HepG2 (cell line): ENCODE results near the gene SPRN. TPM values are rescaled to one million over a fixed set of nuclear protein-coding genes. Genes with fewer than 3 reads are reported as not detected.
A peak's percentile ranks its signal among the peaks of the same experiment; 100 is the strongest.

Experiments
- IRF9 ChIP-seq: sonication (generic); formaldehyde crosslinking; IDR thresholded peaks from 2 replicates; pipeline ENCODE4 v1.8.0; 2022; ENCODE audit warnings: missing genetic modification reagents, mild to moderate bottlenecking, borderline replicate concordance
- KDM3A ChIP-seq: IDR thresholded peaks from 2 replicates; pipeline ENCODE4 v1.6.1; 2018; ENCODE audit warnings: low read depth, missing compliant biosample characterization
- LBX2 ChIP-seq: sonication (generic); formaldehyde crosslinking; IDR thresholded peaks from 2 replicates; pipeline ENCODE4 v1.5.0; 2020; ENCODE audit warnings: missing genetic modification reagents, mild to moderate bottlenecking, borderline replicate concordance
- MIXL1 ChIP-seq: IDR thresholded peaks from 2 replicates; pipeline ENCODE4 v1.6.1; 2016
- NFKB2 ChIP-seq: sonication (generic); formaldehyde crosslinking; IDR thresholded peaks from 2 replicates; pipeline ENCODE4 v1.4.0; 2020; ENCODE audit warnings: missing genetic modification reagents, borderline replicate concordance
- PAX8 ChIP-seq: sonication (generic); formaldehyde crosslinking; IDR thresholded peaks from 2 replicates; pipeline ENCODE4 v1.8.0; 2022; ENCODE audit warnings: mild to moderate bottlenecking, missing genetic modification reagents, borderline replicate concordance
- RARG ChIP-seq: sonication (generic); formaldehyde crosslinking; IDR thresholded peaks from 2 replicates; pipeline ENCODE4 v1.4.0; 2020; ENCODE audit warnings: low read depth, mild to moderate bottlenecking, missing genetic modification reagents
- TAF15 ChIP-seq: fragments of 200-400 bp; formaldehyde crosslinking; IDR thresholded peaks from one replicate; pipeline ENCODE4 v1.6.1; 2018; ENCODE audit warnings: mild to moderate bottlenecking, low read depth, low read length; ENCODE audit not compliant: poor library complexity, severe bottlenecking
- ZBTB40 ChIP-seq, 2 experiments: fragments of 450-650 bp in 1 of 2; sonication (generic) in 1 of 2; formaldehyde crosslinking in 1 of 2; IDR thresholded peaks; 2 replicates each; pipeline versions ENCODE4 v1.6.1 to v1.8.0; 2016 to 2022; ENCODE audit warnings: antibody characterized with exemption in 1 of 2, mild to moderate bottlenecking in 1 of 2, missing genetic modification reagents in 1 of 2
- ZC3H13 ChIP-seq: sonication (generic); formaldehyde crosslinking; IDR thresholded peaks from 2 replicates; pipeline ENCODE4 v1.8.1; 2023; ENCODE audit warnings: mild to moderate bottlenecking, missing genetic modification reagents, moderate library complexity
- ZNF513 ChIP-seq: sonication (generic); formaldehyde crosslinking; conservative IDR thresholded peaks from 2 replicates; pipeline ENCODE4 v1.5.0; 2020; ENCODE audit warnings: missing genetic modification reagents
- ZNF556 ChIP-seq: sonication (generic); formaldehyde crosslinking; IDR thresholded peaks from 2 replicates; pipeline ENCODE4 v1.4.0; 2020; ENCODE audit warnings: mild to moderate bottlenecking, missing genetic modification reagents, borderline replicate concordance
- polyA plus RNA-seq, 8 experiments: library from polyadenylated mRNA; depleted of rRNA in 3 of 8; stranded (reverse) in 7 of 8; unstranded in 1 of 8; fragments of >200 nt; fragmentation: Illumina TruSeq in 4 of 8; extraction: Trizol in 4 of 8; gene quantifications; 2 replicates each; pipeline versions ENCODE4 v1.2.1 to v1.2.3, GENCODE V29; 2011 to 2016; ENCODE audit warnings: low read depth in 4 of 8, missing spikeins in 1 of 8, mixed read lengths in 1 of 8; ENCODE audit not compliant: insufficient read depth in 1 of 8
- total RNA-seq, 5 experiments: library from RNA; depleted of rRNA; stranded (reverse); fragments of >200 nt; fragmentation: Illumina TruSeq; extraction: Trizol; gene quantifications; 2 replicates each; pipeline ENCODE4 v1.2.3, GENCODE V29; 2016; ENCODE audit warnings: low read depth in 1 of 5
- TF ChIP-seq, protein P1 (sequence below): IDR thresholded peaks from 2 replicates; pipeline ENCODE4 v1.6.1; 2016

Gene SPRN
- total and polyA plus RNA-seq, 2 of the 13 experiments (the other 11 are each of a cell fraction or from before 2014, with no cell fraction given), result not detected

DNA sequence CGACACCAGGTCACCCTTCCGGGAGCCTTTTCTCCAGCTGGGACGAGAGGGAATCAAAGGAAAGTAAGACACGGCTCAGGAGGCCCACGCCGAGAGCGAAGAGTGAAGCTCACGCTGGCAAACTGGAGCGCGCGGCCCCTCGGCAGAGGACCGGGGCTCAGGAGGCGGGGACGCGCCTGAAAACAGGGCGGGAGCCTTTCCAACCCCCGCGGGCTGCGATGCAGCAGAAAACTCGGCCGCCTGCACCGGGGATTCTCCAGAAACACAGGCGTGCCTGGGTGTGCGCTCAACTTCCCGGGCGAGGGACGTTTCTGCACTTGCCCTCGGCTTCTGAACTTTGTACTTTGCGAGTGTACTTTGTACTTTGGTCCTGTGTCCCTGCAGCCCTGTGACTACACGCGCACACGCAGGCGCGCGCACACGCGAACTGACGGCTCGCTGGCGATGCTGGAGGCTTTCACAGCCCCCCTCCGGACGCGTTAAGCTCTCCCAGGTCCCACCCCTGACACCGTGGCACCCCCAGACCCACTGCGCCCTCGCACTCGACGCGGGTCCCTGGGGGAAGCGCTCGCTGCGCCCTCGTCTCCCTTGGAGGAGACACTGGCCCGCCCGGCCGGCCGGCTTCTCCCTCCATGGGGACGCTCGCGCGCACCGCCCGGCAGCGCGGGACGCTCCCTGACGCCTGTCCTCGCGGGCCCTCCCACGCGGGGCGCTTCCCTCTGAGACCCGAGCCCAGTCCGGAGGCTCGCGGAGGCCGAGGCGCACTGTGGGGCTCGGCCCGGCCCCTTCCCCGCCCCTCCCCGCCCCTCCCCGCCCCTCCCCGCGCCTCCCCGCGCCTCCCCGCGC is 46.0 kb downstream of the SPRN start (continued):
- TF ChIP-seq LBX2 (CRISPR knock-in tag) (no peak), TAF15 (no peak), ZNF513 (CRISPR knock-in tag) (no peak), NFKB2 (no peak), RARG (CRISPR knock-in tag) (no peak), KDM3A (no peak; the same call in 1 of the 2 replicates), ZBTB40 (IDR thresholded peaks at IDR 0.05) (no peak), ZBTB40 (CRISPR knock-in tag; IDR thresholded peaks at IDR 0.05) (peak; percentile 29; the same call in 1 of the 2 replicates), IRF9 (CRISPR knock-in tag) (peak; percentile 49; the same call in 1 of the 2 replicates), PAX8 (CRISPR knock-in tag) (0 out of 2 replicates have a peak, but pooled peaks have one; percentile 59), MIXL1 (CRISPR knock-in tag) (no peak), ZNF556 (CRISPR knock-in tag) (peak; percentile 72; the same call in 1 of the 2 replicates), ZC3H13 (peak; percentile 62; the same call in 1 of the 2 replicates)
- TF ChIP-seq, protein P1, sequence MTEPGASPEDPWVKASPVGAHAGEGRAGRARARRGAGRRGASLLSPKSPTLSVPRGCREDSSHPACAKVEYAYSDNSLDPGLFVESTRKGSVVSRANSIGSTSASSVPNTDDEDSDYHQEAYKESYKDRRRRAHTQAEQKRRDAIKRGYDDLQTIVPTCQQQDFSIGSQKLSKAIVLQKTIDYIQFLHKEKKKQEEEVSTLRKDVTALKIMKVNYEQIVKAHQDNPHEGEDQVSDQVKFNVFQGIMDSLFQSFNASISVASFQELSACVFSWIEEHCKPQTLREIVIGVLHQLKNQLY (CRISPR knock-in tag), result no peak
